T-helper 2 cell treated with Interferon-gamma antibody and Interleukin-4, amounts not matched to agents 100 ng/mL and 5 ng/mL, for 36 hours (primary cell): ENCODE results near the gene CD59. TPM values are rescaled to one million over a fixed set of nuclear protein-coding genes. Genes with fewer than 3 reads are reported as not detected.
"Not testable (repeated sequence)": the region's sequence is repeated elsewhere in the genome, so short reads cannot be mapped to it uniquely, and the experiment has no call there.

ENCODE experiments used
- intact Hi-C: fragments of 100-400 bp; cut with micrococcal nuclease; formaldehyde crosslinking; loops from one replicate; pipeline ENCODE4 v1.15.1; 2023
- total RNA-seq: library from RNA; stranded (reverse); gene quantifications from 2 replicates; pipeline ENCODE4 v1.2.3, GENCODE V29; 2022

Gene CD59
- total RNA-seq, 1 donor from 2014 or later = 125 TPM

DNA sequence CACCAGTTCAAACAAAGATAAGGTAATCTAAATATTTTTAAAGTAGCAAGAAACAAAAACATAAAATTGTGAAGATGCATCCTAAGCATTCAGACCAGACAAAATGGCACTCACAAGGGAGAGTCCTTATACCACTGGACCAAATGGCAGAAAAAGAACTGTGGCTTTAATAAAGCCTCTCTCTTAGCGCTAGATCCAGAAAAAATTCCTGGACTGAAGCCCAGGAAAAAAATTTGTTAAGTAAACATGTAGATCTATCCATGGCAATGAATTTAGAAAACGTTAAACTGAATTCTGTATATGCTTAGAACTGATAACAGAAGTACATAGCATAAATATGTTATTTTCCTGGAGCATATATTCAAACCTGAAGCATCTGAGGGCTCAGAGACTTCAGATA lies 11.8 kb upstream of the CD59 start:
- intact Hi-C loops = no loop called here

DNA sequence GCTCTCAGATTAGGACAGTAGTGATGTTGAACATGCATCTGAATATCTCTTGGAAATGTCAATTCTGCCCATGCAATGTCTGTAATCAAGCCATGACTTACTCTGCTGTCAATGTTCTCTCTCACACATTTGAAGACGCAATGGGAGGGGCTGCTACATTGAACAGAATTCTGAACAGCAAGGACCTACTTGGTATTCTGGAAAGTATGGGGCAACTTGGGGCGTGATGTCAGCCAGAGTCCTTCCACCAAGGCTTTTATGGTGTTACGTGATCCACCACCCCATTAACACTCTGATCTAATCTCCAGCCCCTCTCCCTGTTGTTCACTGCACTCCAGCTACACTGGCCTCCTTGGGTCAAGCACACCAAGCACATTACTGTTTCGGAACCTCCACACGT lies 7.1 kb upstream of the CD59 start:
- intact Hi-C loops = loop anchor here (2.0 kb wide), 1 partner anchor 26 kb away; no protein-coding TSS in a partner anchor

DNA sequence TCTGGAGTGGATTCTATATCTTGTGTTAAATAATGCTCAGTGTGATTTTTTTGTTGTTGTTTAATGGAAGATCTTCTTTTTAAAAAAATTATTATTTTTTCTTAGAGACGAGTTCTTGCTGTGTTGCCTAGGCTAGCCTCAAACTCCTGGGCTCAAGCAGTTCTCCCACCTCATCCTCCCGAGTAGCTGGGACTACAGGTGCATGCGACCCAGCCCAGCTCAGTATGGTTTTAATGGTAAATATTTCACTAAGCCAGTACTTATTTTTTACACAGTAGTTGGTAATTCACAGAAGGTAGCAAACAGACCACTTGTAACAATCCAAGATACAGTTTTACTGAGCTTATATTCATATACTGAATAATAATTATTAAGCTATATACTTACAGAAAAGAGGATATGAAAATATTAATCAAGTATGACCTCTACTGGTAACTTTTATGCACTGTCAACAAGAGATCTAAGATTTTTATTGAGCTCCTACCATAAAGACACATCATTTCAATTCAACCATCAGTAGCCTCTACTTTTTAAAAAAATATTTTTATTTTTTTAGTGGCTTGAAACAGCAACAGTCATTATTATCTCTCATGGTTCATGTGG lies 6.1 kb upstream of the CD59 start:
- intact Hi-C loops = loop anchor here (1.0 to 2.0 kb wide), 2 partner anchors 26 to 380 kb away; no protein-coding TSS in a partner anchor

DNA sequence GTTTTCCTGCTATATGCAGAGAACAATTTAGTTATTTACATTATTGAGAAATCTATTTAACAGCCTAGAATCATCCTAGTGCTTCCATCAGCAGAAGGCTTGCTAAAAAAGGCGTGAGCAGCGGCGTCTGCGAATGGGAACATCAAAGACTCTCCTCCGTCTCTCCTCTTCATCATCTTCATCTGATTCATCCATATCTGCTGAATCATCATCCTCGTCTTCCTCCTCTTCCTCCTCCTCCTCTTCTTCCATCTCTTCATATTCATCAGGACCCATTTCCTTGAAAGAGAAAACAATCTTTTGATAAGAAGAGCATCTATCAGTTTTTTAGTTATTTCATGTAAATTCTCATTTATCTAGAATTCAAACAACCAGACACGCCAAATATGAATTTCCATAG lies 5.6 kb upstream of the CD59 start:
- intact Hi-C loops = loop anchor here (1.0 to 2.0 kb wide), 2 partner anchors 25 to 380 kb away; no protein-coding TSS in a partner anchor

DNA sequence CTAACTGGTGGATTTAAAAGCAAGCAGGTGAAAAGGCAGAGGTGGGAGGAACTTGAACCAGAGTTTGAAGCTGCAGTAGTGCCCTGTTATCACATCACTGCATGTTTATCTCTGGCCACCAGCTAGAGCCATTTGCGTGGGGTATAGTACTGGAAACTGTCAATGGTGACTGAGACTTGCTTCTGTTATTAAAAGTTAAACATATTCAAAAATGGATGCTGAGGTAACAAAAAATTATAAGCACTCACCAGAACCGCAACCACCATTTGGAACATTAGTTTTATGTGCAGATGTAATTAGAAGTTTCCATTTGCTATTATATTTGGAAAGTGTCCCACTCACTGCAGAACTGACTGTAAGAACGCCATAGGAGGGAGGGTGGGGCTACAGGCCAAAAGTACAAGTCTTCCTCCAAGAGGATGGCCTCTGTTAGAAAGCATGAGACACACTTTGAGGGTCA lies 1.2 kb upstream of the CD59 start:
- intact Hi-C loops = loop anchor here (2.0 to 10.0 kb wide), 3 partner anchors 15 to 1643 kb away; partner anchors contain the start of genes NAT10 and RCN1

DNA sequence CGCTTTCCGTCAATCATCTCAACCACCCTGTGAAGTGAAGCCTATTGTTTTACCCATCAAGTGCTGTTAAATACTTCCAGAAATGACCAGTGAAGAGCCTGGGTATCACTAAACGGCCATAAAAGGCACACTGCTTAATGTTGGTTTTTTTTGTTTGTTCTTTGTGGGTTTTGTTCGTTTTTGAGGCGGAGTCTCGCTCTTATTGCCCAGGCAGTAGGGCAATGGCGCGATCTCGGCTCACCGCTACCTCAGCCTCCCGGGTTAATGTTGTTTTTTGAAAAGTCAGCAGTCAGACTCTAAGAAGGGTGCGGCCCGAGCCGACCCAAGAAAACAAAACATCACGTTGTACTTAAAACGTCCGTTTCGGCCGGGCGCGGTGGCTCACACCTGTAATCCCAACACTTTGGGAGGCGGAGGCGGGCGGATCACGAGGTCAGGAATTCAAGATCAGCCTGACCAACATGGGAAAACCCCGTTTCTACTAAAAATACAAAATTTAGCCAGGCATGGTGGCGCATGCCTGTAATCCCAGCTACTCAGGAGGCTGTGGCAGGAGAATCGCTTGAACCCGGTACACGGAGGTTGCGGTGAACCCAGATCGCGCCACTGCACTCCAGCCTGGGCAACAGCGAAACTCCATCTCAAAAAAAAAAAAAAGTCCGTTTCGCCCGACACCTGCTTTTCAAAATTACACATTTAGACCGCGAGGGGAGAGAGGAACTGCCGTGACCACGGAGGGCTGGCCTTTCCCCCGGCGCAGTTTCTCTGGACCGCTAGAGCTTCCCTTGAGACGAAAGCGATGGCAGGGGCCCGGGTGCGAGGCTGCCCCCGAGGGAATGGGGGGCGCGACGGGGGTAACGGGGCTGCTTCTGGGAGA lies 714 bp downstream of the CD59 start:
- intact Hi-C loops = loop anchor here (1.0 to 10.0 kb wide), 9 partner anchors 13 to 1641 kb away; partner anchors contain the start of genes C11orf91, CSTF3, NAT10 and RCN1

DNA sequence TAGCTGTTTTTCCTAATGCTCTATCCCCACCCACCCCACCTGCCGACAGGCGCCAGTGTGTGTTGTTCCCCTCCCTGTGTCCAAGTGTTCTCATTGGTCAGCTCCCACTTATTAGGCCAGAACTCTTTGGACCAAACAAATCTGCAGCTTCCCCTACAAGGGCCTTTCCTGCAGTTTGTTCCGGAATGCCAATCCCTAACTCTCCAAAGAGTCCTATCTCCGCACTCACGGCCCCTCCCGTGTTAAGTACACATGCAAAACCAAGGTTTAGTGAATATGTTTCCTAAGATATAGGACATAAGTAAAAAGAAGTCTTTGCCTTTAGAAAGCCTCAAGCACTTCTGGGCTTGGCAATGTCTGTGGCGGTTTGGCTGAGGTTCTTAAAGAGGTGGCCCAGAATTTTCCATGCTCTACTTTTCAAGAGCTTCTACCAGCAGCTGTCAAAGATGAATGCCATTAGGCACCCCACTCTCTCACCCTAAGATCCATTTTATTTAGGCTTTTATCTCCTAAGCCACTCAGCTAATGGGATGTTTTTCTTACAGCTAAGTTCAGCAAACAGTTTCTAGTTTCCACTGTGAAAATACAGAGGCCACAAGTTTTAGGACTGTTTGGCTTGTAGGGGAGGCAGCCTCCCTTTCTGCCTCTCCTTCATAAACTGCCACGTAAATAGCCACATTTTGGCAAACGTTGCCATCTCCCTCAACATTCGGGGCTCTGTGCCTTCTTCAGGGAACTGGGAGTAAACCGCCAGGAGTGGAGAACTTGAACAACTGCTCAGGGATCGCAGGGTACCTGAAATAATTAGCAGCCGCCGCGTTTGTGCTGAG lies 1.6 kb downstream of the CD59 start:
- intact Hi-C loops = loop anchor here (1.0 to 10.0 kb wide), 8 partner anchors 34 to 1640 kb away; partner anchors contain the start of genes C11orf91, CSTF3, NAT10 and RCN1

DNA sequence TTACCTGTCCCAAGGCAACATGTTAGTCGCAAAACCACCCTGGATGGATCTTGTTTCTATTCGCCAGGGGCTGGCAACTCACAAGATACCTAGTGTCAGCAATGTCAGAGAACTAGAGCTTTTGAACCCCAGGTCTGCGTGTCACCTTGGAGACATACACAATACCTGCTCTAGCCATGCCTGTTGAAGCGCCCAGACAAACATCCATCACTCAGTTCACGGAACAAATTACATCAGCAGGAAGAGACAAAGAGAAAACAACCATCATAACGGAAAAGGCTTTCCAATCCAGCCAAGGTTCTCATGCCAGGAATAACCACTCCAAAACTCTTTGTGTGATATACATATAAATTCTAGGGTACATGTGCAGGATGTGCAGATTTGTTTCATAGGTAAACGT lies 2.2 kb downstream of the CD59 start:
- intact Hi-C loops = loop anchor here (2.0 to 10.0 kb wide), 5 partner anchors 73 to 1639 kb away; partner anchors contain the start of genes CSTF3, NAT10 and RCN1

DNA sequence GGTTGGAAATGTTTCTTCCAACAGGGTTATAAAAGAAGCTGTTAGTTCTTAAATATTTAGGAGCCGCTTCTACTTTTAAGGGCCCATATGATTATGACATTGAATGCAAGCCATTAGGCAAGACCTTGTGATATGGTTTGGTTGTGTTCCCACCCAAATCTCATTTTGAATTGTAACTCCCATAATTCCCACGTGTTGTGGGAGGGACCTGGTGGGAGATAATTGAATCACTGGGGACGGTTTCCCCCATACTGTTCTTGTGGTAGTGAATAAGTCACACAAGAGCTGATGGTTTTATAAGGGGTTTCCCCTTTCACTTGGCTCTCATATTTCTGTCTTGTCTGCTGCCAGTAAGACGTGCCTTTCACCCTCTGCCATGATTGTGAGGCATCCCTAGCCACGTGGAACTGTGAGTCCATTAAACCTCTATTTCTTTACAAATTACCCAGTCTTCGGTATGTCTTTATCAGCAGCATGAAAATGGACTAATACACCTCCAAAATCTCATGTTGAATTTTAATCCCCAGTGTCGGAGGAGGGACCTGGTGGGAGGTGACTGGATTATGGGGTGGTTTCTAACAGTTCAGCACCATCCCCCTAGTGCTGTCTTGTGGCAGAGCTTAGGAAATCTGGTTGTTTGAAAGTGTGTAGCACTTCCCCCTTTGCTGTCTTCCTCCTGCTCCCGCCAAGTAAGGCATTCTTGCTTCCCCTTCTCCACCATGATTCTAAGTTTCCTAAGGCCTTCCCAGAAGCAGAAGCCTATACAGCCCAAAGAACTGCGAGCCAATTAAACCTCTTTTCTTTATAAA lies 4.3 kb downstream of the CD59 start:
- intact Hi-C loops = loop anchor here (10.0 kb wide), 2 partner anchors 373 to 1637 kb away; partner anchors contain the start of genes NAT10 and RCN1

DNA sequence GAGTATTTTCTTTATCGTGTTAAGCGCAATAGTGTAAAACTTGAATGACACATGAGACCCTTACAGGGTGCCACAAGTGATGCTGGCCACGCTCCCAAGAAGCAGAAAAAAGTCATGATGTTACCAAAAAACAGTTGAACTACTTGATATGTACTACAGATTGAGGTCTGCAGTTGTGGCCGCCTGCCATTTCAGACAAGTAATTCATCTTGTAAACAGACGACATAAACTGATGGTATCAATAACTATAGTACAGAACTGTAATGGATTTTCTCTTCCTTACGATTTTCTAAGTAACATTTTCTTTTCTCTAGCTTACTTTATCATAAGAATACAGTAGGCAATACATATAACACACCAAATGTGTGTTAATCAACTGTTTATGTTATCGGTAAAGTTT lies 5.5 kb downstream of the CD59 start:
- intact Hi-C loops = loop anchor here (10.0 kb wide), 2 partner anchors 374 to 1636 kb away; partner anchors contain the start of genes NAT10 and RCN1

DNA sequence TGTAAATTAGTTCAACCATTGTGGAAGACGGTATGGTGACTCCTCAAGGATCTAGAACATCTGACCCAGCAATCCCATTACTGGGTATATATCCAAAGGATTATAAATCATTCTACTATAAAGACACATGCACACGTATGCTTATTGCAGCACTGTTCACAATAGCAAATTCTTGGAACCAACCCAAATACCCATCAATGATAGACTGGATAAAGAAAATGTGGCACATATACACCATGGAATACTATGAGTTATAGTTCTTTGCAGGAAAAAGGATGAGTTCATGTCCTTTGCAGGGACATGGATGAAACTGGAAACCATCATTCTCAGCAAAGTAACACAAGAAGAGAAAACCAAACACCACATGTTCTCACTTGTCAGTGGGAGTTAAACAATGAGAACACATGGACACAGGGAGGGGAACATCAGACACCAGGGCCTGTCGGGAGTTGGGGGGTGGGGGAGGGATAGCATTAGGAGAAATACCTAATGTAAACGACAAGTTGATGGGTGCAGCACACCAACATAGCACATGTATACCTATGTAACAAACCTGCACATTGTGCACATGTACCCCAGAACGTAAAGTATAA lies 7.1 kb downstream of the CD59 start:
- intact Hi-C loops = not testable (repeated sequence)

DNA sequence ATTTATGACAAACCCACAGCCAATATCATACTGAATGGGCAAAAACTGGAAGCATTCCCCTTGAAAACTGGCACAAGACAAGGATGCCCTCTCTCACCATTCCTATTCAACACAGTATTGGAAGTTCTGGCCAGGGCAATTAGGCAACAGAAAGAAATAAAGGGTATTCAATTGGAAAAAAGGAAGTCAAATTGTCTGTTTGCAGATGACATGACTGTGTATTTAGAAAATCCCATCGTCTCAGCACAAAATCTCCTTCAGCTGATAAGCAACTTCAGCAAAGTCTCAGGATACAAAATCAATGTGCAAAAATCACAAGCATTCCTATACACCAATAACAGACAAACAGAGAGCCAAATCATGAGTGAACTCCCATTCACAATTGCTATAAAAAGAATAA lies 8.7 kb downstream of the CD59 start:
- intact Hi-C loops = not testable (repeated sequence)

DNA sequence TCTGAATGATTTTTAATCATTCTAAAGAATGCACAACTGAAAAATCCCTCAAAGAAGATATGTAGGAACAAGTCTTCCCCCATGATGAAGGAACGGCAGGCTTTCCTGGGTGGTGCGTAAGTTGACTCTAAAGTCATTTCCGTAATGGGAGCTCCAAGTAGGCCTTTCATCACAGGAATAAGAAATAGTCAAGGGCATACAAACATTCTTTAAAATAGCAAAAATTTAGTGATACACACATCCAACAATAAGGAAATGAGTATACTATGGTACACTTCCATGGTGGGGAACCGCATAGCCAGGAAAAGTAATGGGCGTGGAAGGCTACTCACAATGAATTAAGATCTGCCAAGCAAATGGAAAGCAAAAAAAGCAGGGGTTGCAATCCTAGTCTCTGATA lies 10.7 kb downstream of the CD59 start:
- intact Hi-C loops = no loop called here

DNA sequence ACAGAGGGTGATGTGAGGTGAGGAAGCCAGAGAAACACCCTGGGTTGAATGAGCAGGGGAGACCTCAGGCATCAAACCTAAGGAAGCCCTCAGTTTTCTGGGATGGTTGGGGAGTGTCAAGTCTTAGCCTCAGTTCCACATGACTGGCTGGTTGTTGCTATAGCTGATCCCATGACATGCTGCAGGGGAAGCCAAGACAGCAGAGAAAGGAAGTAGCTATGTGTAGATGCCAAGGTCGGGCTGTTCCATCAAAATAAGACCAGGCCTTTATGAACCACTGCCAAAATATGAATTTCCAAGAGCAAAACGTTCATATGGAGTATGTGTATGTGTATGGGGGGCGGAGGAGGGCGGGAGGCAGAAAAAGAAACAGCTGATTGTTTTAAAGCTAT lies 11.6 kb downstream of the CD59 start:
- intact Hi-C loops = no loop called here

DNA sequence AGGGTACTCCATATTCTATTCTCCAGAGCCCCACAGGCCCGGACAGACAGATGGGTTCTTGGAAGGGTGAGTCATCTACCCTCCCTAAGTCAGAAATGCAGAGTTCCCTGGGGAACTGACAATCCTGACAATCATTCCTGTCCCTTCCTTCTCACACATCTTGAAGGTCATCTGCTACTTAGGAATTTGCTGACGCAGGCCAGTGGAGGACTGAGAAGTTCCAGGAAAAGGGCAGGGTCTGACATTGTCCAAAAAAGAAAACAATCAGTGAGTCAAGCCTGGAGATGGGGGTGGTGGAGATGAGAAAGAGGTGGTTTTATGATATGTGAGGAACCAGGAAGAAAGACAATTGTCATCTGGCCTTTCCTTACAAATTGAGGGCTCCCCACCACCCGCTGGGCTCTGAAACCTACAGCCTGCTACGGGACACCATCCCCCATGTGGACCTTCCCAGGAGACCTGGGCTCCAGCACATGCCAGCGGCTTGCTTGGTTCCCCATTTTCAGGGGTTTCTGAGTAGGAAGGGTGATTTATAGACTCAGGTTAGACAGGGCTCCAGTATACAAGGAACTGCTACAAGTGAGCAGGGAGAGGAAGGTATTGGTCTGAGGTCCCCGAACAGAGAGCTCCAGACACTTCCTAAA lies 12.9 kb downstream of the CD59 start:
- intact Hi-C loops = loop anchor here (2.0 kb wide), 1 partner anchor 13 kb away; the partner anchor contains the start of gene CD59

DNA sequence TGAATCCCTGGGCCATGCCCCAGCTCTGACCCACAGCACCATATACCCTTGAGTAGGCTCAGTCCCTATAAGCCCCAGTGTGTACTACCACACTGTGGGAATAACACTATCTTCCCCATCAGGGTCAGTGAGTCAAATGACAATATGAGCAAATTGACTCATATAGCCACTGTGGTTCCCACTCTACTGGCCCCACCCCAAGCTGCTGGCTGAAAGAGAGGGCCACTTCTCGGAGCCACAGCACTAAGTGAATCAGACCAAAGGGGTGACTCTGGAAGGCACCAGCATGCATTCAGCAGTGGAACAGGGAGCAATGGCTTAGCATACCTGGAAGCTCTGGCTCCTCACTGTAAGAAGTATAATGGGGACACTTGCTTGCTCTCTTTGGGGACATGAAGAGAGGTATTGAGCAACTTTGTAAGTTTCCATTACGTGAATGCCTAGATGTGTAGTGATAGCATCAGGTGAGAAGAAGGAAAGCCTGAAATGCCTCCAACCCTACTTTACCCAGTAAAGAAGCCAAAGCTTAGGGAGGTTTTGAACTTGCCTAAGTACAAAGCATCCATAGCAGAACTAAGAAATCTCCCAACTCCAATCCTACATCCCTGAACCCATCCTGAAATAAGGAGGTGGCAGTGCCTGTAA lies 13.5 kb downstream of the CD59 start:
- intact Hi-C loops = loop anchor here (2.0 kb wide), 1 partner anchor 14 kb away; the partner anchor contains the start of gene CD59

DNA sequence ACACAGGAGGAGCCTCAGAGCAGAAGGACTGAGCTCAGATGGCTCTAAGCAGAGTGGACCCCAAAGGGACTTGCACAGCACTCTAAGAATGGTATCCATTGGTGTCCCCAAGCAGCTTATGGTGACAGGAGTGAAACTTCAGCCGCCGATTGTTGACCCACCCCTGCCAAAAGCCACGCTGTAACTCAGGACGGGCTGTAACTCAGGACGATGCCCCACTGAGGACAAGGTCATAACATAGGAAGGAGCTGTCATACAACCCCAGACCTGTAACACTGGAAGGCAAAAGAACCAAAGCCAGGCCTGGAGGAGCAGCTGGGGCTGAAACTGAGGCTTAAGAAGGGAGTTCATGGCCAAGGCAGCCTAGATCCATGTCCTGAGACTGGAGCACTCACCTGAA lies 14.2 kb downstream of the CD59 start:
- intact Hi-C loops = loop anchor here (2.0 kb wide), 1 partner anchor 15 kb away; the partner anchor contains the start of gene CD59

DNA sequence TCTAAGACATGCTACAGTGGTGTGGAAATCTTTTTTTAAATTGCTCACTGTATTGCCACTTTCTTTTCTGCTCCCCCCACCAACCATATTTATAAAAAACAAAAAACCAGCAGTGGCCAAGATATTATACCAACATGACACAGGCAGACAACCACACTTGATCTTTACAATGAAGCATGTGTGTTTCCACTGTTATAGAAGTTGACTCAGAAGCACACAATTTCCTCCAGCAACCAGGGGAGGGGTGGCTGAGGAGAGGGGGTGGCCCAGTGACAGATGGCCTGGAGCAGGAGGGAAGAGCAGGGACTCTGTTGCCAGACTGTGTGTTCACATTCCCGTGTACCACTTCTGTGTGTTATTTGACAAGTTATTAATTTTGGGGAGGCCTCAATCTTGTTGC lies 14.8 kb downstream of the CD59 start:
- intact Hi-C loops = no loop called here
